ENCODE data around the gene DCLK2. TPM values are rescaled to one million over a fixed set of nuclear protein-coding genes. Genes with fewer than 3 reads are reported as not detected.

The DCLK2 gene
- total RNA-seq, 4 donors from 2014 or later, result 0.61 to 4.0 (median 0.74) TPM

DNA sequence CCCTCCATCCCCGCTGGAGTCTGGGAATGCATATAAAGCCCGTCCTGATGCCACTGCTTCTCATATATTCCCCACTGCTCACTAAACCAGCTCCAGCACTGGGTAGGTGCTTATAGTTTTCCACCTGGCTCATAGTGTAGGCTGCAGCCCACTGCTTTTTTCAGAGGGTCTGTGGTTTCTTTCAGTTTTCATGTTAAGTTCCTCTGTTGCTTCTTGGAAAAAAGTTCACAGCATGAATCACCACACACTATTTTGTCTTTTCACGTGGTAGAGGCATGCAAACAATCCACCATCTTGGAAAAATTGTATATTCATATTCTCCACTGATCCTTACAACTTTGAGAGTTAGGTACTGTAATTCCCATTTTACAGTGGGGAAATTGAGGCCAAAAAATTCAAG lies 39.4 kb downstream of the DCLK2 start:
- TF ChIP-seq POLR2A (IDR thresholded peaks at IDR 0.05), result no peak
- TF ChIP-seq, protein P1, sequence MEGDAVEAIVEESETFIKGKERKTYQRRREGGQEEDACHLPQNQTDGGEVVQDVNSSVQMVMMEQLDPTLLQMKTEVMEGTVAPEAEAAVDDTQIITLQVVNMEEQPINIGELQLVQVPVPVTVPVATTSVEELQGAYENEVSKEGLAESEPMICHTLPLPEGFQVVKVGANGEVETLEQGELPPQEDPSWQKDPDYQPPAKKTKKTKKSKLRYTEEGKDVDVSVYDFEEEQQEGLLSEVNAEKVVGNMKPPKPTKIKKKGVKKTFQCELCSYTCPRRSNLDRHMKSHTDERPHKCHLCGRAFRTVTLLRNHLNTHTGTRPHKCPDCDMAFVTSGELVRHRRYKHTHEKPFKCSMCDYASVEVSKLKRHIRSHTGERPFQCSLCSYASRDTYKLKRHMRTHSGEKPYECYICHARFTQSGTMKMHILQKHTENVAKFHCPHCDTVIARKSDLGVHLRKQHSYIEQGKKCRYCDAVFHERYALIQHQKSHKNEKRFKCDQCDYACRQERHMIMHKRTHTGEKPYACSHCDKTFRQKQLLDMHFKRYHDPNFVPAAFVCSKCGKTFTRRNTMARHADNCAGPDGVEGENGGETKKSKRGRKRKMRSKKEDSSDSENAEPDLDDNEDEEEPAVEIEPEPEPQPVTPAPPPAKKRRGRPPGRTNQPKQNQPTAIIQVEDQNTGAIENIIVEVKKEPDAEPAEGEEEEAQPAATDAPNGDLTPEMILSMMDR (IDR thresholded peaks at IDR 0.05), result no peak
- peaks cover 0 to 7% (median 0%) of the 10 kb centered on the region in 3 donors for H3K4me1 ChIP-seq
- H3K9me3 ChIP-seq, result peaks cover 0 to 13% (median 4%) of the 10 kb centered on the region in 3 donors
- no peak overlapping the region for H3K4me3 ChIP-seq
- WGBS, 2 donors, result 79 to 84% methylated on average over 3 of the region's 3 CpGs
- intact Hi-C loops (cut with DNase I), result no loop called here
- H3K27me3 ChIP-seq, result no peaks in the 10 kb centered on the region
- no peak for DNase-seq
- H3K36me3 ChIP-seq, result no peaks in the 10 kb centered on the region
- H3K27ac ChIP-seq, result no peak overlapping the region

DNA sequence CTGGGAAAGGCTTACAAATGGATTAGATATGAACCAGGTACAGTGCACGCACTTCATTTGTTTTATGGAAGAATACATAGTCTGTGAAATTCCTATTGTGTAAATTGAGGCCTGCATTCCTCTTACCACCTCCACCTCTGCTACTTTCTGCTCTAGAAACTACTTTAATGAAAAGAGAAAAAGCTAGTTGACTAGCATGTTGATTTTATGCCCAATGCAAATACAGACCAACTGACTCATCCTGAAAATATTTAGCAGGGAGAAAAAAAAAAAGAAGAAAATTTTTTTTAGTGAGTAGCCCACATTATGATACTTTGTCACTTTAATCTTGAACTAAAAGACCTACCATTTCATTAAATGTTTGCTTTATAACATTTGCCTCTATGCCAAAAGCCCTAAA lies 41.2 kb downstream of the DCLK2 start:
- Histone ChIP-seq H3K4me3 (no peak overlapping the region), H3K4me1 (peaks cover 0 to 7% (median 0%) of the 10 kb centered on the region in 3 donors), H3K27me3 (no peaks in the 10 kb centered on the region), H3K27ac (no peak overlapping the region), H3K36me3 (no peaks in the 10 kb centered on the region), H3K9me3 (peaks cover 0 to 10% (median 3%) of the 10 kb centered on the region in 3 donors)
- WGBS, 2 donors, result 43 to 55% methylated on average over 1 of the region's 1 CpG
- intact Hi-C loops (cut with DNase I), result no loop called here
- TF ChIP-seq, protein P1 (IDR thresholded peaks at IDR 0.05), result no peak
- TF ChIP-seq POLR2A (IDR thresholded peaks at IDR 0.05), result no peak
- DNase-seq, result no peak

DNA sequence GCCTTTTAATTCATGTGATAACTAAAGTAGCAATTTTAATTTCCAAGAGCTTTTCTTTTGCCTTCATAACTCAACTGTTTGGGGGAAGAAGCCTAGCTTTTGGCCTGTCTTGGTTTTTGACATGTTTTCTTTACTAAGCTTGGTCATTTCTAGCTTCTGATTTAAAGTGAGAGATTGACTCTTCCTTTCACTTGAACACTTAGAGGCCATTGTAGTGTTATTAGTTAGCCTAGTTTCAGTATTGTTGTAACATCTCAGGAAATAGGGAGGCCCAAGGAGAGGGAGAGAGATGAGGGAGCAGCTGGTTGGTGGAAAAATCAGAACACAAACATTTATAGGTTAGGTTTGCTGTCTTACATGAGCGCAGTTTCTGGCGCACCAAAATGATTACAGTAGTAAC lies 44.8 kb downstream of the DCLK2 start:
- Histone ChIP-seq H3K36me3 (no peaks in the 10 kb centered on the region), H3K4me1 (peaks cover 0 to 16% (median 0%) of the 10 kb centered on the region in 3 donors), H3K4me3 (no peak overlapping the region), H3K27me3 (peaks cover 0 to 10% (median 0%) of the 10 kb centered on the region in 4 donors), H3K27ac (no peak overlapping the region), H3K9me3 (peaks cover 0 to 5% (median 0%) of the 10 kb centered on the region in 3 donors)
- intact Hi-C loops (cut with DNase I), result no loop called here
- TF ChIP-seq, protein P1 (IDR thresholded peaks at IDR 0.05), result no peak
- no peak for TF ChIP-seq POLR2A (IDR thresholded peaks at IDR 0.05)
- no peak for DNase-seq
- 59 to 75% methylated on average over 2 of the region's 2 CpGs for WGBS, 2 donors

DNA sequence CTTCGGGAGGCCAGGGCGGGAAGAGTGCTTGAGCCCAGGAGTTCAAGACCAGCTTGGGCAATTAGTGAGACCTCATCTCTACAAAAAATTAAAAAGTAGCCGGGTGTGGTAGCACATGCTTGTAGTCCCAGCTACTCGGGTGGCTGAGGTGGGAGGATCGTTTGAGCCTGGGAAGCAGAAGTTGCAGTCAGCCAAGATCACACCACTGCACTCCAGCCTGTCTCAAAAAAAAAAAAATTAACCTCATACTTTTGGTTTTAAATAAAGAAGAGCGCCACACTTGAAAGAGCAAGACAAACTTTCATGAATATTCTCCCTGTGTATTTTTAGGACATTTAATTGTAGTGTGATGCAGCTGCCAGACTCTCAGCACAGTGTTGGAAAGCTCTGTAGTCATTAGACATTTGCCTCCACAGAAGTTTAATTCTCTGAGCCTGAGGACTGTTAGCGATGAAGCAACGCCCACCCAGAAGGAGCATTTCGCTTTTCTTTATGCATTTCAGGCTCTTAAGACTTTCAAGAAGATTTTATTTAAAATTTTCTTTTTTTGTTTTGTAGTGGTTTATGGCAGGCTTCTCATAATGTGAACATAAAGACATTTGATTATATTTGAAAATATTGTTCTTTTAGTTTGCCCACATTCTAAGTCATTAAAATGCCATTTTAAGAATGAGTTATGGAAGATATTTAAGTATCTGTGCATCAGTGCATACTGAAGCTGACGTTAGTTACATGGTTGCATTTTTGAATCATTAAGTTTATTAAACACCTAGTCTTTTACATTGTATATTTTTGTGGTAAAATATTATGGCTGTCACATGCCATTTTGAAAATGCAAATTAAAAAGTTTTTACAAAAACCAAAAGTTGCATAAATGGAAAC lies 45.8 kb downstream of the DCLK2 start:
- DNase-seq, result no peak
- Histone ChIP-seq H3K27me3 (peaks cover 0 to 12% (median 0%) of the 10 kb centered on the region in 4 donors), H3K36me3 (no peaks in the 10 kb centered on the region), H3K27ac (no peak overlapping the region), H3K4me1 (peaks cover 0 to 16% (median 0%) of the 10 kb centered on the region in 3 donors), H3K4me3 (no peak overlapping the region), H3K9me3 (peaks cover 0 to 5% (median 0%) of the 10 kb centered on the region in 3 donors)
- intact Hi-C loops (cut with DNase I), result no loop called here
- WGBS, 2 donors, result 69 to 76% methylated on average over 10 of the region's 10 CpGs
- TF ChIP-seq, protein P1 (IDR thresholded peaks at IDR 0.05), result no peak
- TF ChIP-seq POLR2A (IDR thresholded peaks at IDR 0.05), result no peak

DNA sequence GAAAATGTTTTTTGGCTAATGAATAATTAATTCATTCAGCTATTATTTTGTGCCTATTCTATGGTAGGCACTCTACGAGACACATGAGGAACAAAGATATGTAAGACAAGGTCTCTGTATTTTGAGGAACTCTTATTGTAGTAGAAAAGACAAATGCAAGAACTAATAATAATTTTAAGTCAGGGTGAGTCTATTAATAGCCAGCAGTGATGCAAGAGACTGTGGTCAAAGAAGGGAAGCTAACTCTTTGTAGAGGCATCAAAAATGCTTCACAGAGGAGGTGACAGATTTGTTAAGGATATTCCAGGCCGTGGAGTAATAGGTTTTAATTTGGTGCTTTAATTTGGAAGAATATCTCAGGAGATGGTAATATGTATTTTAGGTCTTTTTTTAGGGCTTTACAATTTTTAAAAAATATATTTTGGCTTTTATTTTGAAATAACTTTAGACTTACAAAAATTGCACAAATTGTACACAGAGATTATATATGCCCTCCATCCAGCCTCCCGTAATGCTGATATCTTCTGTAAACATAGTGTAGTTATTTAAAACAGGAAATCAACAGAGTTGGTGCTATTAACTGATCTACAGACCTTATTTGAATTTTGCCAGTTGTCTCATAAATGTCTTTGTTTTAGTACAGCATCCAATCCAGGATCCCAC lies 48.1 kb downstream of the DCLK2 start:
- H3K4me1 ChIP-seq, result peaks cover 0 to 9% (median 0%) of the 10 kb centered on the region in 3 donors
- intact Hi-C loops (cut with DNase I), result no loop called here
- H3K36me3 ChIP-seq, result no peaks in the 10 kb centered on the region
- H3K9me3 ChIP-seq, result peaks cover 0 to 5% (median 0%) of the 10 kb centered on the region in 3 donors
- H3K27me3 ChIP-seq, result peaks cover 0 to 31% (median 0%) of the 10 kb centered on the region in 4 donors
- no peak overlapping the region for H3K4me3 ChIP-seq
- no peak for DNase-seq
- no peak overlapping the region for H3K27ac ChIP-seq
- no peak for TF ChIP-seq POLR2A (IDR thresholded peaks at IDR 0.05)
- TF ChIP-seq, protein P1 (IDR thresholded peaks at IDR 0.05), result no peak
- WGBS, 2 donors, result 46 to 54% methylated on average over 3 of the region's 3 CpGs
